Stimulated activated CD4-positive, alpha-beta T cell treated with anti-CD3 and anti-CD28 coated beads, Interleukin-2, amount 100 ng/mL, for 24 hours (primary cell): ENCODE measurements around the gene ATP13A5.

Experiments used
- DNase-seq, 2 donors: peaks; one replicate each; pipeline ENCODE4 v3.0.0-alpha.2; 2020

The ATP13A5 gene

GRCh38 chr3:193347521-193348501 is 30.7 kb downstream of the ATP13A5 start:
- no peak for DNase-seq

GRCh38 chr3:193346259-193346658 is 32.3 kb downstream of the ATP13A5 start:
- no peak for DNase-seq

GRCh38 chr3:193345431-193345830 is 33.1 kb downstream of the ATP13A5 start:
- no peak for DNase-seq

- no peak for DNase-seq
Measured at GRCh38 chr3:193344486-193344885, 34.1 kb downstream of the ATP13A5 start.

- DNase-seq: no peak
Measured at GRCh38 chr3:193343726-193344222, 34.8 kb downstream of the ATP13A5 start.

GRCh38 chr3:193342551-193342950 is 36.0 kb downstream of the ATP13A5 start:
- no peak for DNase-seq

GRCh38 chr3:193335031-193335430 is 43.5 kb downstream of the ATP13A5 start:
- no peak for DNase-seq

- no peak for DNase-seq
Measured at GRCh38 chr3:193333229-193333628, 45.3 kb downstream of the ATP13A5 start.

GRCh38 chr3:193330555-193331204 is 47.9 kb downstream of the ATP13A5 start:
- DNase-seq: no peak

- DNase-seq: no peak
Measured at GRCh38 chr3:193317682-193318300, 60.8 kb downstream of the ATP13A5 start.

- DNase-seq: no peak
Measured at GRCh38 chr3:193314161-193314560, 64.4 kb downstream of the ATP13A5 start.

- DNase-seq: no peak
Measured at GRCh38 chr3:193313061-193313958, 65.2 kb downstream of the ATP13A5 start.

- DNase-seq: no peak
Measured at GRCh38 chr3:193310914-193311723, 67.4 kb downstream of the ATP13A5 start.

- no peak for DNase-seq
Measured at GRCh38 chr3:193305356-193305755, 73.2 kb downstream of the ATP13A5 start.

GRCh38 chr3:193301433-193301832 is 77.1 kb downstream of the ATP13A5 start:
- DNase-seq: no peak

GRCh38 chr3:193297421-193297820 is 81.1 kb downstream of the ATP13A5 start:
- no peak for DNase-seq

GRCh38 chr3:193295985-193296384 is 82.6 kb downstream of the ATP13A5 start:
- DNase-seq: no peak

- no peak for DNase-seq
Measured at GRCh38 chr3:193292386-193292785, 86.2 kb downstream of the ATP13A5 start.

GRCh38 chr3:193271101-193271840 is 107.3 kb downstream of the ATP13A5 start:
- no peak for DNase-seq

GRCh38 chr3:193270451-193270850 is 108.1 kb downstream of the ATP13A5 start:
- no peak for DNase-seq
